K562 (cell line): ENCODE results near the gene PRR36. TPM values are rescaled to one million over a fixed set of nuclear protein-coding genes. Genes with fewer than 3 reads are reported as not detected.

Experiments used
- BRD4 ChIP-seq: fragments of 200-600 bp; sonication (generic); IDR thresholded peaks from 2 replicates; pipeline ENCODE4 v1.6.1; 2017; ENCODE audit warnings: inconsistent platforms
- HDAC1 ChIP-seq, 2 experiments: fragments of 450-650 bp; IDR thresholded peaks; 2 replicates each; pipeline ENCODE4 v1.6.1; 2016 to 2017; ENCODE audit warnings: inconsistent platforms in 1 of 2, mild to moderate bottlenecking in 1 of 2, moderate library complexity in 1 of 2
- JUND ChIP-seq, 2 experiments: IDR thresholded peaks; 2 replicates in 1 of 2; 3 replicates in 1 of 2; pipeline ENCODE4 v1.6.1; 2011; ENCODE audit warnings: borderline replicate concordance in 2 of 2, low read depth in 2 of 2, low read length in 2 of 2, improper control_type of control experiment in 1 of 2, missing biosample characterization in 1 of 2, missing genetic modification characterization in 1 of 2, missing genetic modification reagents in 1 of 2
- KDM1A ChIP-seq, 2 experiments: fragments of 450-650 bp; IDR thresholded peaks; 2 replicates each; pipeline ENCODE4 v1.6.1; 2016; ENCODE audit warnings: mild to moderate bottlenecking in 2 of 2
- PPARD ChIP-seq: fragments of 250-450 bp; sonication (Bioruptor Pico); IDR thresholded peaks from 2 replicates; pipeline ENCODE4 v1.8.0; 2022; ENCODE audit warnings: inconsistent platforms, mild to moderate bottlenecking, moderate library complexity
- PURB ChIP-seq: sonication (generic); formaldehyde crosslinking; IDR thresholded peaks from 2 replicates; pipeline ENCODE4 v1.9.0; 2021; ENCODE audit warnings: low read depth, mild to moderate bottlenecking, missing genetic modification reagents
- ZNF77 ChIP-seq: fragments of 250-450 bp; sonication (Bioruptor Pico); IDR thresholded peaks from 2 replicates; pipeline ENCODE4 v1.5.0; 2020
- polyA plus RNA-seq, 8 experiments: library from polyadenylated mRNA; depleted of rRNA in 4 of 8; stranded (reverse) in 5 of 8; unstranded in 3 of 8; fragments of >200 nt; fragmentation: Nextera tagmentation in 2 of 8; fragmentation: Illumina TruSeq in 1 of 8; extraction: Ambion mirVana in 2 of 8; extraction: Trizol in 1 of 8; gene quantifications; 2 replicates each; pipeline versions ENCODE4 v1.2.1 to v1.2.3, GENCODE V29; 2011 to 2014; ENCODE audit warnings: inconsistent platforms in 1 of 8, missing spikeins in 1 of 8
- total RNA-seq, 7 experiments: library from RNA; depleted of rRNA in 6 of 7; stranded (reverse); fragments of >200 nt in 6 of 7; fragmentation: Illumina TruSeq in 2 of 7; extraction: Trizol in 2 of 7; gene quantifications; 2 replicates each; pipeline versions ENCODE4 v1.2.1 to v1.2.3, GENCODE V29; 2011 to 2021; ENCODE audit warnings: low replicate concordance in 1 of 7
- TF ChIP-seq, protein P1 (sequence below): fragments of 250-450 bp; sonication (Bioruptor Pico); IDR thresholded peaks from 2 replicates; pipeline ENCODE4 v1.4.0; 2020; ENCODE audit warnings: mild to moderate bottlenecking, moderate library complexity
- TF ChIP-seq, protein P2 (sequence below): fragments of 450-650 bp; IDR thresholded peaks from 2 replicates; pipeline ENCODE4 v1.6.1; 2018; ENCODE audit not compliant: partially characterized antibody
- TF ChIP-seq, protein P3 (sequence below): fragments of 450-650 bp; conservative IDR thresholded peaks from 2 replicates; pipeline ENCODE4 v1.6.1; 2016; ENCODE audit warnings: missing genetic modification characterization, low read depth, mild to moderate bottlenecking, missing compliant biosample characterization, moderate library complexity
- TF ChIP-seq, protein P4 (sequence below), 2 experiments: fragments of 450-650 bp; conservative IDR thresholded peaks; 2 replicates each; pipeline ENCODE4 v1.6.1; 2017; ENCODE audit warnings: mild to moderate bottlenecking in 2 of 2, moderate library complexity in 2 of 2
- TF ChIP-seq, protein P5 (sequence below): fragments of 150-350 bp; IDR thresholded peaks from 2 replicates; pipeline ENCODE4 v1.6.1; 2014; ENCODE audit warnings: low read depth, mild to moderate bottlenecking, low read length, borderline replicate concordance

The PRR36 gene
- total and polyA plus RNA-seq, 9 of the 15 experiments (the other 6 are each of a cell fraction or from before 2014, with no cell fraction given) = 0.05 to 0.42 (median 0.06) TPM; not detected in 6

DNA sequence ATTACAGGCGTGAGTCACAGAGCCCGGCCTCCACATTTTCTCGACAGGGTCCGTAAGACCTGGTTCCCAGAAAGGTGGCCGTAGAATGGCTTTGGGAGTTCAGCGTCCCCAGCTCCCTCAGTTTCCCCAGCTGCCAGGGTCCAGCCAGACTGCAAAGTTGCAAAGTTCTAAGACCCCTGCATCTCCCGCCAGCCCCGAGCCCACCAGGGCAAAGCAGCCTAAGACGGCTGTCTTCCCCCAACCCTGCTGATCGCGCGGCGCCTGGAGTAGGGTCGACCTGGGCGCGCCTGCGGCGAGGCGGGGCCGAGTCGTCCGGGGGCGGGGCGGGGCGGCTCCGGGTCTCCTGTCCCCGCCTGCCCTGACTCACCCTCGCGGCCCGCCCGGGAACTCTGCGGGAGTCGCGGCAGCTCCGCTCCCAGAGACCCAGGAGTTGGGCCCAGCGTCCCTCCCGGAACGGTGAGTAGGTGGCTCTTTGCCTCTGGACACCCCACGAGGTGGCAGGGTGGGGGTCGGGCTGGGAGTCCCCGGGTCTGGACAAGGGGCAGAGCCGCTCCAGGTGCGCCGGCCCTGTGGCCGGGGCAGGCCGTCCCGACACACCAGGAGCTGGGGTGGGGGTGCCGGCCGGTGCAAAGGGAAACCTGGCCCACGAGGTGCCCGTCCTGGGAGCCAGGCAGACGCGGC, 14.1 kb upstream of the PRR36 start, which contains the start of gene LRRC8E (continued):
- TF ChIP-seq JUND (IDR thresholded peaks at IDR 0.05; ENCODE audit: borderline replicate concordance, low read depth, low read length) (peak; percentile 72), JUND (tag; IDR thresholded peaks at IDR 0.05; ENCODE audit: borderline replicate concordance, low read depth, low read length) (peak; percentile 54; the same call in 1 of the 3 replicates), PURB (CRISPR knock-in tag) (no peak), ZNF77 (CRISPR knock-in tag) (no peak), HDAC1 (IDR thresholded peaks at IDR 0.05) (peak in 1 of 2 experiments; percentile 49; a peak in 1 of 4 replicates), PPARD (CRISPR knock-in tag) (no peak), BRD4 (no peak), KDM1A (IDR thresholded peaks at IDR 0.05) (no peak)
- TF ChIP-seq, protein P1, sequence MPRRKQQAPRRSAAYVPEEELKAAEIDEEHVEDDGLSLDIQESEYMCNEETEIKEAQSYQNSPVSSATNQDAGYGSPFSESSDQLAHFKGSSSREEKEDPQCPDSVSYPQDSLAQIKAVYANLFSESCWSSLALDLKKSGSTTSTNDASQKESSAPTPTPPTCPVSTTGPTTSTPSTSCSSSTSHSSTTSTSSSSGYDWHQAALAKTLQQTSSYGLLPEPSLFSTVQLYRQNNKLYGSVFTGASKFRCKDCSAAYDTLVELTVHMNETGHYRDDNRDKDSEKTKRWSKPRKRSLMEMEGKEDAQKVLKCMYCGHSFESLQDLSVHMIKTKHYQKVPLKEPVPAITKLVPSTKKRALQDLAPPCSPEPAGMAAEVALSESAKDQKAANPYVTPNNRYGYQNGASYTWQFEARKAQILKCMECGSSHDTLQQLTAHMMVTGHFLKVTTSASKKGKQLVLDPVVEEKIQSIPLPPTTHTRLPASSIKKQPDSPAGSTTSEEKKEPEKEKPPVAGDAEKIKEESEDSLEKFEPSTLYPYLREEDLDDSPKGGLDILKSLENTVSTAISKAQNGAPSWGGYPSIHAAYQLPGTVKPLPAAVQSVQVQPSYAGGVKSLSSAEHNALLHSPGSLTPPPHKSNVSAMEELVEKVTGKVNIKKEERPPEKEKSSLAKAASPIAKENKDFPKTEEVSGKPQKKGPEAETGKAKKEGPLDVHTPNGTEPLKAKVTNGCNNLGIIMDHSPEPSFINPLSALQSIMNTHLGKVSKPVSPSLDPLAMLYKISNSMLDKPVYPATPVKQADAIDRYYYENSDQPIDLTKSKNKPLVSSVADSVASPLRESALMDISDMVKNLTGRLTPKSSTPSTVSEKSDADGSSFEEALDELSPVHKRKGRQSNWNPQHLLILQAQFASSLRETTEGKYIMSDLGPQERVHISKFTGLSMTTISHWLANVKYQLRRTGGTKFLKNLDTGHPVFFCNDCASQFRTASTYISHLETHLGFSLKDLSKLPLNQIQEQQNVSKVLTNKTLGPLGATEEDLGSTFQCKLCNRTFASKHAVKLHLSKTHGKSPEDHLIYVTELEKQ (CRISPR knock-in tag) = no peak
- TF ChIP-seq, protein P2, sequence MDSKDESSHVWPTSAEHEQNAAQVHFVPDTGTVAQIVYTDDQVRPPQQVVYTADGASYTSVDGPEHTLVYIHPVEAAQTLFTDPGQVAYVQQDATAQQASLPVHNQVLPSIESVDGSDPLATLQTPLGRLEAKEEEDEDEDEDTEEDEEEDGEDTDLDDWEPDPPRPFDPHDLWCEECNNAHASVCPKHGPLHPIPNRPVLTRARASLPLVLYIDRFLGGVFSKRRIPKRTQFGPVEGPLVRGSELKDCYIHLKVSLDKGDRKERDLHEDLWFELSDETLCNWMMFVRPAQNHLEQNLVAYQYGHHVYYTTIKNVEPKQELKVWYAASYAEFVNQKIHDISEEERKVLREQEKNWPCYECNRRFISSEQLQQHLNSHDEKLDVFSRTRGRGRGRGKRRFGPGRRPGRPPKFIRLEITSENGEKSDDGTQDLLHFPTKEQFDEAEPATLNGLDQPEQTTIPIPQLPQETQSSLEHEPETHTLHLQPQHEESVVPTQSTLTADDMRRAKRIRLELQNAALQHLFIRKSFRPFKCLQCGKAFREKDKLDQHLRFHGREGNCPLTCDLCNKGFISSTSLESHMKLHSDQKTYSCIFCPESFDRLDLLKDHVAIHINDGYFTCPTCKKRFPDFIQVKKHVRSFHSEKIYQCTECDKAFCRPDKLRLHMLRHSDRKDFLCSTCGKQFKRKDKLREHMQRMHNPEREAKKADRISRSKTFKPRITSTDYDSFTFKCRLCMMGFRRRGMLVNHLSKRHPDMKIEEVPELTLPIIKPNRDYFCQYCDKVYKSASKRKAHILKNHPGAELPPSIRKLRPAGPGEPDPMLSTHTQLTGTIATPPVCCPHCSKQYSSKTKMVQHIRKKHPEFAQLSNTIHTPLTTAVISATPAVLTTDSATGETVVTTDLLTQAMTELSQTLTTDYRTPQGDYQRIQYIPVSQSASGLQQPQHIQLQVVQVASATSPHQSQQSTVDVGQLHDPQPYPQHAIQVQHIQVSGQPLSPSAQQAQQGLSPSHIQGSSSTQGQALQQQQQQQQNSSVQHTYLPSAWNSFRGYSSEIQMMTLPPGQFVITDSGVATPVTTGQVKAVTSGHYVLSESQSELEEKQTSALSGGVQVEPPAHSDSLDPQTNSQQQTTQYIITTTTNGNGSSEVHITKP = peak; percentile 96
- TF ChIP-seq, protein P3, sequence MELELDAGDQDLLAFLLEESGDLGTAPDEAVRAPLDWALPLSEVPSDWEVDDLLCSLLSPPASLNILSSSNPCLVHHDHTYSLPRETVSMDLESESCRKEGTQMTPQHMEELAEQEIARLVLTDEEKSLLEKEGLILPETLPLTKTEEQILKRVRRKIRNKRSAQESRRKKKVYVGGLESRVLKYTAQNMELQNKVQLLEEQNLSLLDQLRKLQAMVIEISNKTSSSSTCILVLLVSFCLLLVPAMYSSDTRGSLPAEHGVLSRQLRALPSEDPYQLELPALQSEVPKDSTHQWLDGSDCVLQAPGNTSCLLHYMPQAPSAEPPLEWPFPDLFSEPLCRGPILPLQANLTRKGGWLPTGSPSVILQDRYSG (tag) = no peak
- TF ChIP-seq, protein P4, sequence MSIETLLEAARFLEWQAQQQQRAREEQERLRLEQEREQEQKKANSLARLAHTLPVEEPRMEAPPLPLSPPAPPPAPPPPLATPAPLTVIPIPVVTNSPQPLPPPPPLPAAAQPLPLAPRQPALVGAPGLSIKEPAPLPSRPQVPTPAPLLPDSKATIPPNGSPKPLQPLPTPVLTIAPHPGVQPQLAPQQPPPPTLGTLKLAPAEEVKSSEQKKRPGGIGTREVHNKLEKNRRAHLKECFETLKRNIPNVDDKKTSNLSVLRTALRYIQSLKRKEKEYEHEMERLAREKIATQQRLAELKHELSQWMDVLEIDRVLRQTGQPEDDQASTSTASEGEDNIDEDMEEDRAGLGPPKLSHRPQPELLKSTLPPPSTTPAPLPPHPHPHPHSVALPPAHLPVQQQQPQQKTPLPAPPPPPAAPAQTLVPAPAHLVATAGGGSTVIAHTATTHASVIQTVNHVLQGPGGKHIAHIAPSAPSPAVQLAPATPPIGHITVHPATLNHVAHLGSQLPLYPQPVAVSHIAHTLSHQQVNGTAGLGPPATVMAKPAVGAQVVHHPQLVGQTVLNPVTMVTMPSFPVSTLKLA (conservative IDR thresholded peaks at IDR 0.05) = peak in 1 of 2 experiments; percentile 49; a peak in 1 of 4 replicates
- TF ChIP-seq, protein P5, sequence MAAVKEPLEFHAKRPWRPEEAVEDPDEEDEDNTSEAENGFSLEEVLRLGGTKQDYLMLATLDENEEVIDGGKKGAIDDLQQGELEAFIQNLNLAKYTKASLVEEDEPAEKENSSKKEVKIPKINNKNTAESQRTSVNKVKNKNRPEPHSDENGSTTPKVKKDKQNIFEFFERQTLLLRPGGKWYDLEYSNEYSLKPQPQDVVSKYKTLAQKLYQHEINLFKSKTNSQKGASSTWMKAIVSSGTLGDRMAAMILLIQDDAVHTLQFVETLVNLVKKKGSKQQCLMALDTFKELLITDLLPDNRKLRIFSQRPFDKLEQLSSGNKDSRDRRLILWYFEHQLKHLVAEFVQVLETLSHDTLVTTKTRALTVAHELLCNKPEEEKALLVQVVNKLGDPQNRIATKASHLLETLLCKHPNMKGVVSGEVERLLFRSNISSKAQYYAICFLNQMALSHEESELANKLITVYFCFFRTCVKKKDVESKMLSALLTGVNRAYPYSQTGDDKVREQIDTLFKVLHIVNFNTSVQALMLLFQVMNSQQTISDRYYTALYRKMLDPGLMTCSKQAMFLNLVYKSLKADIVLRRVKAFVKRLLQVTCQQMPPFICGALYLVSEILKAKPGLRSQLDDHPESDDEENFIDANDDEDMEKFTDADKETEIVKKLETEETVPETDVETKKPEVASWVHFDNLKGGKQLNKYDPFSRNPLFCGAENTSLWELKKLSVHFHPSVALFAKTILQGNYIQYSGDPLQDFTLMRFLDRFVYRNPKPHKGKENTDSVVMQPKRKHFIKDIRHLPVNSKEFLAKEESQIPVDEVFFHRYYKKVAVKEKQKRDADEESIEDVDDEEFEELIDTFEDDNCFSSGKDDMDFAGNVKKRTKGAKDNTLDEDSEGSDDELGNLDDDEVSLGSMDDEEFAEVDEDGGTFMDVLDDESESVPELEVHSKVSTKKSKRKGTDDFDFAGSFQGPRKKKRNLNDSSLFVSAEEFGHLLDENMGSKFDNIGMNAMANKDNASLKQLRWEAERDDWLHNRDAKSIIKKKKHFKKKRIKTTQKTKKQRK = no peak
